Natural killer cell (primary cell): ENCODE measurements around the gene TGM4. TPM values are rescaled to one million over a fixed set of nuclear protein-coding genes. Genes with fewer than 3 reads are reported as not detected.

Experiments
- ATAC-seq, 3 donors: fragments of 150-1000 bp in 2 of 3; fragments of 200-7000 bp in 1 of 3; cut with Tn5 transposase; 1 replicate in 1 of 3; 2 replicates in 2 of 3; pipeline ENCODE4 v1.10.0; 2021; ENCODE audit warnings: mild to moderate bottlenecking in 2 of 3, moderate library complexity in 2 of 3
- DNase-seq, 2 donors: peaks; one replicate each; pipeline versions ENCODE4 v3.0.0 to v3.0.0-alpha.2; 2013 to 2021; ENCODE audit warnings: mixed read lengths in 1 of 2
- H3K27ac ChIP-seq: one replicate; pipeline ENCODE4 v1.5.1; 2013; ENCODE audit warnings: mild to moderate bottlenecking, low read length
- H3K27me3 ChIP-seq: one replicate; pipeline ENCODE4 v1.6.1; 2013; ENCODE audit warnings: low read length; ENCODE audit not compliant: control insufficient read depth, insufficient read depth
- H3K36me3 ChIP-seq: one replicate; pipeline ENCODE4 v1.6.1; 2013; ENCODE audit warnings: low read length; ENCODE audit not compliant: control insufficient read depth, insufficient read depth
- H3K4me1 ChIP-seq: one replicate; pipeline ENCODE4 v1.6.1; 2013; ENCODE audit warnings: low read length; ENCODE audit not compliant: control insufficient read depth, insufficient read depth
- H3K4me3 ChIP-seq: one replicate; pipeline ENCODE4 v1.5.1; 2013; ENCODE audit warnings: low read length
- H3K9me3 ChIP-seq: one replicate; pipeline ENCODE4 v1.6.1; 2013; ENCODE audit warnings: low read length; ENCODE audit not compliant: control insufficient read depth, insufficient read depth
- H3K27ac Mint-ChIP-seq, 2 donors: one replicate each; pipeline ENCODE4 v1.8.0; 2022; ENCODE audit warnings: mild to moderate bottlenecking in 2 of 2, mixed read lengths in 2 of 2, moderate library complexity in 1 of 2
- H3K27me3 Mint-ChIP-seq, 2 donors: one replicate each; pipeline ENCODE4 v1.8.0; 2022; ENCODE audit warnings: low read depth in 2 of 2, mixed read lengths in 2 of 2
- H3K36me3 Mint-ChIP-seq: one replicate; pipeline ENCODE4 v1.8.0; 2022; ENCODE audit warnings: mixed read lengths
- H3K4me1 Mint-ChIP-seq, 2 donors: one replicate each; pipeline ENCODE4 v1.8.0; 2022; ENCODE audit warnings: mixed read lengths in 2 of 2
- H3K4me3 Mint-ChIP-seq: one replicate; pipeline ENCODE4 v1.8.0; 2022; ENCODE audit warnings: mild to moderate bottlenecking, moderate library complexity, mixed read lengths
- H3K9me3 Mint-ChIP-seq, 2 donors: one replicate each; pipeline ENCODE4 v1.8.0; 2022; ENCODE audit warnings: mixed read lengths in 2 of 2
- WGBS: methylation state at CpG from one replicate; pipeline ENCODE4 v1.1.7; 2013; ENCODE audit warnings: missing lambda C conversion rate; ENCODE audit not compliant: insufficient coverage; 5-methylcytosine and 5-hydroxymethylcytosine counted together
- intact Hi-C: fragments of 100-400 bp; cut with micrococcal nuclease; formaldehyde crosslinking; loops from one replicate; pipeline ENCODE4 v1.14.2; 2022
- total RNA-seq, 4 donors: library from RNA; stranded (reverse); fragments of 120-200 nt in 1 of 4; gene quantifications; one replicate each; pipeline versions ENCODE4 v1.2.3 to v1.2.4, GENCODE V29; 2013 to 2022
- TF ChIP-seq, protein P1 (sequence below): fragments of 200-600 bp; IDR thresholded peaks from one replicate; pipeline ENCODE4 v1.8.0; 2022; ENCODE audit warnings: antibody characterized with exemption

Gene TGM4
- total RNA-seq, 3 donors from 2014 or later (not counting 1 experiment from before 2014, with no cell fraction given): not detected

DNA sequence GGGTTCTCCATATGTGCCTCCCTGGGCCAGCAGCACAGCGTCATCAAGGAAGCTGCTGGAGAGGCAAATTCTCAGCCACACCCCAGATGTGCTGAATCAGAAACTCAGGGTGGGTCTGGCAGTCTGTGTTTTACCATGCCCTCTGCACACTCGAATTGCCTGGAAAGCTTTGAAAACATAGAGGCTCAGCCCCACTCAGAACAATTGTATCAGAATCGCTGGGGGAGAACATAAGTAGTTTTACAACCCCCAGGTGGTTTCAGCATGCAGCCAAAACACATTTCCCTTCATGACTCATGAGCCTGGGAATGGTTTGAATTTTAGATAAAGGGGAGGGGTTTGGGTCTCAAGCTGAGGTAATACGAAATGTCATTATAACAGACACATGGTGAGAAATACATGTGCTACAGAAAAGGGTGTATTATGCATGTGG, 9.6 kb downstream of the TGM4 start:
- DNase-seq: no peak
- TF ChIP-seq, protein P1, sequence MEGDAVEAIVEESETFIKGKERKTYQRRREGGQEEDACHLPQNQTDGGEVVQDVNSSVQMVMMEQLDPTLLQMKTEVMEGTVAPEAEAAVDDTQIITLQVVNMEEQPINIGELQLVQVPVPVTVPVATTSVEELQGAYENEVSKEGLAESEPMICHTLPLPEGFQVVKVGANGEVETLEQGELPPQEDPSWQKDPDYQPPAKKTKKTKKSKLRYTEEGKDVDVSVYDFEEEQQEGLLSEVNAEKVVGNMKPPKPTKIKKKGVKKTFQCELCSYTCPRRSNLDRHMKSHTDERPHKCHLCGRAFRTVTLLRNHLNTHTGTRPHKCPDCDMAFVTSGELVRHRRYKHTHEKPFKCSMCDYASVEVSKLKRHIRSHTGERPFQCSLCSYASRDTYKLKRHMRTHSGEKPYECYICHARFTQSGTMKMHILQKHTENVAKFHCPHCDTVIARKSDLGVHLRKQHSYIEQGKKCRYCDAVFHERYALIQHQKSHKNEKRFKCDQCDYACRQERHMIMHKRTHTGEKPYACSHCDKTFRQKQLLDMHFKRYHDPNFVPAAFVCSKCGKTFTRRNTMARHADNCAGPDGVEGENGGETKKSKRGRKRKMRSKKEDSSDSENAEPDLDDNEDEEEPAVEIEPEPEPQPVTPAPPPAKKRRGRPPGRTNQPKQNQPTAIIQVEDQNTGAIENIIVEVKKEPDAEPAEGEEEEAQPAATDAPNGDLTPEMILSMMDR: no peak
- H3K9me3 Mint-ChIP-seq: no peaks in the 10 kb centered on the region
- H3K4me3 Mint-ChIP-seq: no peak overlapping the region
- peaks cover 12 to 16% of the 10 kb centered on the region in 2 donors for H3K27me3 Mint-ChIP-seq
- H3K4me1 Mint-ChIP-seq: no peaks in the 10 kb centered on the region
- no peak for ATAC-seq
- Histone ChIP-seq H3K4me3 (no peak overlapping the region), H3K9me3 (no peaks in the 10 kb centered on the region), H3K27ac (no peak overlapping the region), H3K36me3 (no peaks in the 10 kb centered on the region), H3K4me1 (no peaks in the 10 kb centered on the region), H3K27me3 (peaks cover 4% of the 10 kb centered on the region)
- 86% methylated on average over 4 of the region's 4 CpGs for WGBS
- no peaks in the 10 kb centered on the region for H3K36me3 Mint-ChIP-seq
- intact Hi-C loops: no loop called here
- no peak overlapping the region for H3K27ac Mint-ChIP-seq

DNA sequence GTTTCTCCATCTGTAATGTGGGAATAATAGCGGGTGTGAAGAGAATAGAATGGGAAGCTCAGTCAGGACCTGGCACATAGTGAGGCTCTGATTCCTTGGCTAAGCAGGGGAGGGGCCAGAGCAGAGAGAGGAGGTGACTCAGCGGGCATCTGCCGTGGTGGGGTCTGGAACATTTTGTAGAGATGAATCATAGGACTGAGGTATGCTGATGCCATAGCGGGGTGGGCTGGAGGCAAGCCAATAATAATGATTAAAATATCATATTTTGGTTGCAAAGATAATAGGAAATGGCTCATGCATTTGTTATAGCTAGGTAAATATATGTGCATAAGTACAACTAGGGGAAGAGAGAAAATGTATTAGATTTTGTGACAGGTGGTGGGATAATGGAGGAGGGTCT, 11.2 kb downstream of the TGM4 start:
- Mint-ChIP-seq H3K4me3 (no peak overlapping the region), H3K27ac (no peak overlapping the region), H3K36me3 (no peaks in the 10 kb centered on the region), H3K4me1 (no peaks in the 10 kb centered on the region), H3K9me3 (no peaks in the 10 kb centered on the region), H3K27me3 (peaks cover 12 to 16% of the 10 kb centered on the region in 2 donors)
- intact Hi-C loops: no loop called here
- Histone ChIP-seq H3K9me3 (no peaks in the 10 kb centered on the region), H3K36me3 (no peaks in the 10 kb centered on the region), H3K27me3 (peaks cover 4% of the 10 kb centered on the region), H3K4me1 (no peaks in the 10 kb centered on the region), H3K4me3 (no peak overlapping the region), H3K27ac (no peak overlapping the region)
- TF ChIP-seq, protein P1: no peak
- WGBS: 79% methylated on average over 4 of the region's 4 CpGs
- ATAC-seq (no peak), DNase-seq (no peak)

DNA sequence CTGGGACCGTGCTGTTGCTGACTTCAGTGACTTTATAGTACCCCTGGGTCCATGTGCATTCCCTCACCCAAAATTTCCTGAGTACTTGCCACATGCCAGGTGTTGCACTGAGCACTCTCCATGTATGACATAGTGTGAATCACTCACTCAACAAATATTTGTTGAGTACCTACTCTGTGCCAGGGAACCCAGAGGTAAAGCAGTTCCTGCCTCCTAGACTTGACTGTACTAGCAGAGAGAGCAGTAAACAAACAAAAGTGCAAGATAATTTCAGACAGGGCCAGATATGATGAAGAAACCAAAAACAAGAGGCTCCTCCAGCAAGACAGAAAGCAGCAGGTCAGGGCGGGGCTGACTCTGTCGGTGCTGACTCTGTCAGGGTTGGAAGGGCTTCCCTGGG, 12.2 kb downstream of the TGM4 start:
- WGBS: 75% methylated on average over 3 of the region's 3 CpGs
- H3K4me1 Mint-ChIP-seq: no peaks in the 10 kb centered on the region

DNA sequence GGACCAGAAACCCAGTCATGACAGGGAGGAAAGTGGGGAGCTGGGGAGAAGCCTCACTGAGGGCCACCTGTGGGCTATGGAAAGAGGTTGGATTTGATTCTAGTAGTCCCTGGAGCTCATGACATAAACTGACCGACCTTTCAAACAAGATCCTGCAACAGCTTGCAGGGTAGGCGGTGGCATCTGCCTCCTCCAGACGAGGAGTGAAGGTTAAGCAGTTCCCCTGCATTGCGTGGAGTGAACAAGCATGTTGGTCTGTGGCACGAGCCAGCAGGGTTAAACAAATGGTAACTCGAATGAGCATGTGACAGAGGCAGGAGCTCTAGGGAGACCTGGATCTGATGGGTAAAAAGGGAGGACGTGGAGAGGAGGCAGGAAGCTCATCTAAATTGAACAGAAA, 12.7 kb downstream of the TGM4 start:
- TF ChIP-seq, protein P1: no peak
- no peak for ATAC-seq
- Histone ChIP-seq H3K36me3 (no peaks in the 10 kb centered on the region), H3K4me3 (no peak overlapping the region), H3K9me3 (no peaks in the 10 kb centered on the region), H3K4me1 (no peaks in the 10 kb centered on the region), H3K27me3 (peaks cover 4% of the 10 kb centered on the region), H3K27ac (no peak overlapping the region)
- no peak overlapping the region for H3K4me3 Mint-ChIP-seq
- no peaks in the 10 kb centered on the region for H3K4me1 Mint-ChIP-seq
- 76% methylated on average over 7 of the region's 7 CpGs for WGBS
- no peak overlapping the region for H3K27ac Mint-ChIP-seq
- DNase-seq: no peak
- intact Hi-C loops: no loop called here
- H3K27me3 Mint-ChIP-seq: peaks cover 12 to 16% of the 10 kb centered on the region in 2 donors
- no peaks in the 10 kb centered on the region for H3K36me3 Mint-ChIP-seq
- H3K9me3 Mint-ChIP-seq: no peaks in the 10 kb centered on the region

More for the DNA sequence above, 12.2 kb downstream of the TGM4 start:
- Histone ChIP-seq H3K4me3 (no peak overlapping the region), H3K4me1 (no peaks in the 10 kb centered on the region), H3K36me3 (no peaks in the 10 kb centered on the region), H3K9me3 (no peaks in the 10 kb centered on the region), H3K27ac (no peak overlapping the region), H3K27me3 (peaks cover 4% of the 10 kb centered on the region)
- DNase-seq: no peak
- TF ChIP-seq, protein P1: no peak
- ATAC-seq: no peak
- Mint-ChIP-seq H3K27me3 (peaks cover 12 to 16% of the 10 kb centered on the region in 2 donors), H3K4me3 (no peak overlapping the region), H3K9me3 (no peaks in the 10 kb centered on the region), H3K27ac (no peak overlapping the region), H3K36me3 (no peaks in the 10 kb centered on the region)
- intact Hi-C loops: no loop called here
